NCI-H82 treated with DMSO at 0.1 percent for 48 hours (cell line): ENCODE measurements around the gene TSG101.

ENCODE experiments used
- DNase-seq: peaks from one replicate; lab custom pipeline; 2025; ENCODE audit not compliant: unreplicated experiment; lab: John Stamatoyannopoulos, UW

TSG101 gene

GRCh38 chr11:18495271-18495670 is 31.5 kb downstream of the TSG101 start:
- no peak for DNase-seq

- DNase-seq = no peak
These were observed 33.4 kb downstream of the TSG101 start for GRCh38 chr11:18493310-18493709.

- no peak for DNase-seq
These were observed 33.9 kb downstream of the TSG101 start for GRCh38 chr11:18492888-18493287.

GRCh38 chr11:18491924-18492323 is 34.8 kb downstream of the TSG101 start:
- DNase-seq = no peak

- DNase-seq = no peak
These were observed 35.8 kb downstream of the TSG101 start for GRCh38 chr11:18490736-18491485.

- DNase-seq = no peak
These were observed 36.4 kb downstream of the TSG101 start for GRCh38 chr11:18490319-18490718.

- no peak for DNase-seq
These were observed 40.7 kb downstream of the TSG101 start for GRCh38 chr11:18485913-18486528.

- no peak for DNase-seq
These were observed 47.7 kb downstream of the TSG101 start for GRCh38 chr11:18479063-18479462.

- no peak for DNase-seq
These were observed 54.2 kb downstream of the TSG101 start for GRCh38 chr11:18472587-18472986.

- no peak for DNase-seq
These were observed 54.7 kb downstream of the TSG101 start for GRCh38 chr11:18471995-18472394.

GRCh38 chr11:18468961-18469360 is 57.8 kb downstream of the TSG101 start:
- no peak for DNase-seq

- DNase-seq = no peak
These were observed 58.7 kb downstream of the TSG101 start for GRCh38 chr11:18468059-18468458.

GRCh38 chr11:18466402-18466801 is 60.3 kb downstream of the TSG101 start:
- DNase-seq = no peak

- DNase-seq = no peak
These were observed 63.3 kb downstream of the TSG101 start for GRCh38 chr11:18463439-18463838.

- no peak for DNase-seq
These were observed 64.8 kb downstream of the TSG101 start for GRCh38 chr11:18461909-18462308.

GRCh38 chr11:18459634-18460033 is 67.1 kb downstream of the TSG101 start:
- no peak for DNase-seq

- DNase-seq = no peak
These were observed 69.3 kb downstream of the TSG101 start for GRCh38 chr11:18457450-18457849.

- no peak for DNase-seq
These were observed 70.9 kb downstream of the TSG101 start, which contains the start of gene LDHAL6A for GRCh38 chr11:18455686-18456372. TSS of gene LDHAL6A (plus strand) at chr11:18455856. CDS start at chr11:18456681, 825 bp downstream.

- DNase-seq = no peak
These were observed 73.8 kb downstream of the TSG101 start for GRCh38 chr11:18452927-18453326.

GRCh38 chr11:18449251-18449650 is 77.5 kb downstream of the TSG101 start:
- DNase-seq = no peak

GRCh38 chr11:18438691-18439090 is 88.1 kb downstream of the TSG101 start:
- DNase-seq = no peak
